NCI-H774 (cell line): ENCODE data around the gene SULT2B1.
"Not testable (repeated sequence)": the region's sequence is repeated elsewhere in the genome, so short reads cannot be mapped to it uniquely, and the experiment has no call there.

Experiments
- DNase-seq: peaks from one replicate; lab custom pipeline; 2025; lab: John Stamatoyannopoulos, UW

The SULT2B1 gene

GRCh38 chr19:48558018-48558684 is 6.2 kb downstream of the SULT2B1 start:
- no peak for DNase-seq

- DNase-seq: no peak
These were observed 8.1 kb downstream of the SULT2B1 start for GRCh38 chr19:48560095-48560530.

- no peak for DNase-seq
These were observed 9.4 kb downstream of the SULT2B1 start for GRCh38 chr19:48561412-48561811.

- DNase-seq: no peak
These were observed 13.1 kb downstream of the SULT2B1 start for GRCh38 chr19:48565090-48565489.

GRCh38 chr19:48568345-48568886 is 16.4 kb downstream of the SULT2B1 start:
- DNase-seq: no peak

- no peak for DNase-seq
These were observed 17.8 kb downstream of the SULT2B1 start for GRCh38 chr19:48569814-48570213.

GRCh38 chr19:48571378-48572162 is 19.6 kb downstream of the SULT2B1 start:
- DNase-seq: peak; percentile 80

- no peak for DNase-seq
These were observed 21.2 kb downstream of the SULT2B1 start for GRCh38 chr19:48573163-48573505.

- no peak for DNase-seq
These were observed 24.1 kb downstream of the SULT2B1 start for GRCh38 chr19:48575931-48576622.

- DNase-seq: not testable (repeated sequence)
These were observed 25.9 kb downstream of the SULT2B1 start for GRCh38 chr19:48577908-48578307.

- no peak for DNase-seq
These were observed 26.9 kb downstream of the SULT2B1 start for GRCh38 chr19:48578891-48579290.

GRCh38 chr19:48582168-48582567 is 30.2 kb downstream of the SULT2B1 start:
- DNase-seq: no peak

- no peak for DNase-seq
These were observed 35.4 kb downstream of the SULT2B1 start for GRCh38 chr19:48587387-48587786.

GRCh38 chr19:48588670-48589401 is 36.9 kb downstream of the SULT2B1 start:
- DNase-seq: peak; percentile 76

GRCh38 chr19:48591021-48591420 is 39.0 kb downstream of the SULT2B1 start:
- no peak for DNase-seq

GRCh38 chr19:48595171-48595570 is 43.2 kb downstream of the SULT2B1 start:
- no peak for DNase-seq

GRCh38 chr19:48595833-48596232 is 43.9 kb downstream of the SULT2B1 start:
- DNase-seq: no peak

- DNase-seq: no peak
These were observed 44.3 kb downstream of the SULT2B1 start for GRCh38 chr19:48596237-48596636.

- no peak for DNase-seq
These were observed 44.9 kb downstream of the SULT2B1 start for GRCh38 chr19:48596679-48597465.

- DNase-seq: no peak
These were observed 47.2 kb downstream of the SULT2B1 start for GRCh38 chr19:48598996-48599700.
